Natural killer cell (primary cell): ENCODE results near the gene KLF16. TPM values are rescaled to one million over a fixed set of nuclear protein-coding genes. Genes with fewer than 3 reads are reported as not detected.

Source experiments
- ATAC-seq, 3 donors: fragments of 150-1000 bp in 2 of 3; fragments of 200-7000 bp in 1 of 3; cut with Tn5 transposase; 1 replicate in 1 of 3; 2 replicates in 2 of 3; pipeline ENCODE4 v1.10.0; 2021; ENCODE audit warnings: mild to moderate bottlenecking in 2 of 3, moderate library complexity in 2 of 3
- DNase-seq, 2 donors: peaks; one replicate each; pipeline versions ENCODE4 v3.0.0 to v3.0.0-alpha.2; 2013 to 2021; ENCODE audit warnings: mixed read lengths in 1 of 2
- H3K27ac ChIP-seq: one replicate; pipeline ENCODE4 v1.5.1; 2013; ENCODE audit warnings: mild to moderate bottlenecking, low read length
- H3K27me3 ChIP-seq: one replicate; pipeline ENCODE4 v1.6.1; 2013; ENCODE audit warnings: low read length; ENCODE audit not compliant: control insufficient read depth, insufficient read depth
- H3K36me3 ChIP-seq: one replicate; pipeline ENCODE4 v1.6.1; 2013; ENCODE audit warnings: low read length; ENCODE audit not compliant: control insufficient read depth, insufficient read depth
- H3K4me1 ChIP-seq: one replicate; pipeline ENCODE4 v1.6.1; 2013; ENCODE audit warnings: low read length; ENCODE audit not compliant: control insufficient read depth, insufficient read depth
- H3K4me3 ChIP-seq: one replicate; pipeline ENCODE4 v1.5.1; 2013; ENCODE audit warnings: low read length
- H3K9me3 ChIP-seq: one replicate; pipeline ENCODE4 v1.6.1; 2013; ENCODE audit warnings: low read length; ENCODE audit not compliant: control insufficient read depth, insufficient read depth
- H3K27ac Mint-ChIP-seq, 2 donors: one replicate each; pipeline ENCODE4 v1.8.0; 2022; ENCODE audit warnings: mild to moderate bottlenecking in 2 of 2, mixed read lengths in 2 of 2, moderate library complexity in 1 of 2
- H3K27me3 Mint-ChIP-seq, 2 donors: one replicate each; pipeline ENCODE4 v1.8.0; 2022; ENCODE audit warnings: low read depth in 2 of 2, mixed read lengths in 2 of 2
- H3K36me3 Mint-ChIP-seq: one replicate; pipeline ENCODE4 v1.8.0; 2022; ENCODE audit warnings: mixed read lengths
- H3K4me1 Mint-ChIP-seq, 2 donors: one replicate each; pipeline ENCODE4 v1.8.0; 2022; ENCODE audit warnings: mixed read lengths in 2 of 2
- H3K4me3 Mint-ChIP-seq: one replicate; pipeline ENCODE4 v1.8.0; 2022; ENCODE audit warnings: mild to moderate bottlenecking, moderate library complexity, mixed read lengths
- H3K9me3 Mint-ChIP-seq, 2 donors: one replicate each; pipeline ENCODE4 v1.8.0; 2022; ENCODE audit warnings: mixed read lengths in 2 of 2
- WGBS: methylation state at CpG from one replicate; pipeline ENCODE4 v1.1.7; 2013; ENCODE audit warnings: missing lambda C conversion rate; ENCODE audit not compliant: insufficient coverage; 5-methylcytosine and 5-hydroxymethylcytosine counted together
- intact Hi-C: fragments of 100-400 bp; cut with micrococcal nuclease; formaldehyde crosslinking; loops from one replicate; pipeline ENCODE4 v1.14.2; 2022
- total RNA-seq, 4 donors: library from RNA; stranded (reverse); fragments of 120-200 nt in 1 of 4; gene quantifications; one replicate each; pipeline versions ENCODE4 v1.2.3 to v1.2.4, GENCODE V29; 2013 to 2022
- TF ChIP-seq, protein P1 (sequence below): fragments of 200-600 bp; IDR thresholded peaks from one replicate; pipeline ENCODE4 v1.8.0; 2022; ENCODE audit warnings: antibody characterized with exemption

KLF16 gene
- total RNA-seq, 3 donors from 2014 or later (not counting 1 experiment from before 2014, with no cell fraction given) = 29.1 to 38.4 (median 34.8) TPM

DNA sequence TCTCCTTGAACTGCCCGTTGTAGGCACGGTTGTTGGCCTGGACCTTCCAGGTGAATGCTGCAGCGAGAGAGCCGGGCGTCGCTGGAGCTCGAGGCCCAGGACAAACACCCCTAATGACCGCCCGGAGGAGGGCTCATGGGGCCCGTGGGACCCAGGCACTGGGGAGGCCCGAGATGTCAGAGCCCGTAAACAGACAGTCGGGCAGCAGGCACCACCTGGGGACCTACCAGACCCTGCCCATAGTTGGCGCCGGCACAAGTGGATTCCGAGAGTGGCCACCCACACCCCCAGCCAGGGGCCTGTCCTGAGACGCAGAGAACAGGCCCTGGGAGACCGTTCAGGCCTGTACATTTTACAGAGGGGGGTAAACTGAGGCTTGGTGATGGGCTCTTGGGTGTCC is 53.7 kb downstream of the KLF16 start:
- no peaks in the 10 kb centered on the region for H3K27me3 ChIP-seq
- no peaks in the 10 kb centered on the region for H3K9me3 ChIP-seq
- 95% methylated on average over 18 of the region's 18 CpGs for WGBS
- H3K27ac ChIP-seq = no peak overlapping the region
- intact Hi-C loops = no loop called here
- H3K36me3 ChIP-seq = no peaks in the 10 kb centered on the region
- DNase-seq (no peak), ATAC-seq (no peak)
- no peak overlapping the region for H3K4me3 ChIP-seq
- H3K4me1 ChIP-seq = peaks cover 22% of the 10 kb centered on the region
- H3K36me3 Mint-ChIP-seq = no peaks in the 10 kb centered on the region
- TF ChIP-seq, protein P1, sequence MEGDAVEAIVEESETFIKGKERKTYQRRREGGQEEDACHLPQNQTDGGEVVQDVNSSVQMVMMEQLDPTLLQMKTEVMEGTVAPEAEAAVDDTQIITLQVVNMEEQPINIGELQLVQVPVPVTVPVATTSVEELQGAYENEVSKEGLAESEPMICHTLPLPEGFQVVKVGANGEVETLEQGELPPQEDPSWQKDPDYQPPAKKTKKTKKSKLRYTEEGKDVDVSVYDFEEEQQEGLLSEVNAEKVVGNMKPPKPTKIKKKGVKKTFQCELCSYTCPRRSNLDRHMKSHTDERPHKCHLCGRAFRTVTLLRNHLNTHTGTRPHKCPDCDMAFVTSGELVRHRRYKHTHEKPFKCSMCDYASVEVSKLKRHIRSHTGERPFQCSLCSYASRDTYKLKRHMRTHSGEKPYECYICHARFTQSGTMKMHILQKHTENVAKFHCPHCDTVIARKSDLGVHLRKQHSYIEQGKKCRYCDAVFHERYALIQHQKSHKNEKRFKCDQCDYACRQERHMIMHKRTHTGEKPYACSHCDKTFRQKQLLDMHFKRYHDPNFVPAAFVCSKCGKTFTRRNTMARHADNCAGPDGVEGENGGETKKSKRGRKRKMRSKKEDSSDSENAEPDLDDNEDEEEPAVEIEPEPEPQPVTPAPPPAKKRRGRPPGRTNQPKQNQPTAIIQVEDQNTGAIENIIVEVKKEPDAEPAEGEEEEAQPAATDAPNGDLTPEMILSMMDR = no peak
- no peak overlapping the region for H3K4me3 Mint-ChIP-seq
- no peak overlapping the region for H3K27ac Mint-ChIP-seq
- H3K4me1 Mint-ChIP-seq = peaks cover 7 to 25% of the 10 kb centered on the region in 2 donors
- H3K27me3 Mint-ChIP-seq = no peaks in the 10 kb centered on the region
- H3K9me3 Mint-ChIP-seq = no peaks in the 10 kb centered on the region

DNA sequence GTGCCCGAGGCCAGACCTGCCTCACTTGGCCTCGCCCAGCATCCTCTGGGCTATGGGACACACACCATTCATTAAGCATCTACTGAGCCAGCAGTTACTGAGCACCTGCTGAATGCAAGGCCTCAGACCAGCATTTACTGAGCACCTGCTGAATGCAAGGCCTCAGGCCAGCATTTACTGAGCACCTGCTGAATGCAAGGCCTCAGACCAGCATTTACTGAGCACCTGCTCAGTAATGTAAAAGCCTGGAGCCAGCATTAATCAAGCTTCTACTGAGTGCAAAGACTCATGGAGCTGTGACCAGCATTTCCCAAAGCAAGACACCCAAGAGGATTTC is 55.0 kb downstream of the KLF16 start:
- Mint-ChIP-seq H3K4me1 (peaks cover 7 to 25% of the 10 kb centered on the region in 2 donors), H3K36me3 (no peaks in the 10 kb centered on the region), H3K27ac (no peak overlapping the region), H3K9me3 (no peaks in the 10 kb centered on the region), H3K4me3 (no peak overlapping the region), H3K27me3 (no peaks in the 10 kb centered on the region)
- 88% methylated on average over 2 of the region's 2 CpGs for WGBS
- TF ChIP-seq, protein P1 = no peak
- no peaks in the 10 kb centered on the region for H3K9me3 ChIP-seq
- no peaks in the 10 kb centered on the region for H3K36me3 ChIP-seq
- no peak for DNase-seq
- peaks cover 17% of the 10 kb centered on the region for H3K4me1 ChIP-seq
- intact Hi-C loops = no loop called here
- H3K4me3 ChIP-seq = no peak overlapping the region
- ATAC-seq = no peak
- no peak overlapping the region for H3K27ac ChIP-seq
- H3K27me3 ChIP-seq = no peaks in the 10 kb centered on the region

DNA sequence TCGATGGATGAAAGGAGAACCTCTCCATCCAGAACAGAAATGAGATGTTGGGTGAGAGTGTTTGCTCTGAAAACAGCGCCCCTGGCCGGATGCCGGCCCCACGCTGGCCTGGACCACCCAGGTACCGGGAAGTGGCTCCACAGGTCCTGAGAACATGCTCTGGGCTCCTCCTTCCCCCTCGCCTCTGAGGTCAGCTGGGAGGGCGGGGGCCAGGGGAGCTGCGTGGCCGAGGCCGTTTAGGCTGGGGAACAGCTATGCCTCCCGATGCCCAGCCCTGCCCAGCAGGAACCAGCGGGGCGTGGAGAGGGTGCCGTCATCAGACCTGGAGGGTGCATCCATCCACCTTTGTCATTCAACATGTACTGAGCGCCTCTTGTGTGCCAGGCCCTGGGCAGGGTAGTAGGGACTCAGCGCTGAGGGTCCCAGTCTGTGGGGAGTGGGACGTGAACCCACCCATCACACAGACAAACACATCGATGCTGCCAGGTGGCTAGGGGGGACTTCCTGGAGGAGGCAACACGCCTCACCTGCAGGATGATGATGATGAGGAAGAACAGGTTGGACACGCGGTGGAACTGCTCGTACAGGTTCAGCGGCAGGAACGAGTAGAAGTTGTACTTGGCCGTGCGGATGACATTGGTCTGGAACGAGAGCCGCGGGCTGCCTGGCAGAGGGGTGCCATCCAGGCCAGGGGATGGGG is 55.5 kb downstream of the KLF16 start:
- Mint-ChIP-seq H3K4me3 (no peak overlapping the region), H3K9me3 (no peaks in the 10 kb centered on the region), H3K36me3 (no peaks in the 10 kb centered on the region), H3K4me1 (peaks cover 3 to 20% of the 10 kb centered on the region in 2 donors), H3K27ac (no peak overlapping the region), H3K27me3 (no peaks in the 10 kb centered on the region)
- H3K27me3 ChIP-seq = no peaks in the 10 kb centered on the region
- 92% methylated on average over 28 of the region's 30 CpGs for WGBS
- H3K4me3 ChIP-seq = no peak overlapping the region
- no peaks in the 10 kb centered on the region for H3K9me3 ChIP-seq
- ATAC-seq (no peak), DNase-seq (no peak)
- H3K4me1 ChIP-seq = peaks cover 12% of the 10 kb centered on the region
- H3K27ac ChIP-seq = no peak overlapping the region
- no peaks in the 10 kb centered on the region for H3K36me3 ChIP-seq
- TF ChIP-seq, protein P1 = no peak
- intact Hi-C loops = no loop called here
